T-cell (primary cell): ENCODE results near the gene MYO3A. TPM values are rescaled to one million over a fixed set of nuclear protein-coding genes. Genes with fewer than 3 reads are reported as not detected.

Source experiments
- ATAC-seq, 4 experiments: fragments of 200-7000 bp in 3 of 4; fragments of 150-1000 bp in 1 of 4; cut with Tn5 transposase; replicated peaks in 1 of 4; 1 replicate in 3 of 4; 2 replicates in 1 of 4; pipeline ENCODE4 v1.10.0; 2021; ENCODE audit warnings: moderate library complexity in 3 of 4, mild to moderate bottlenecking in 2 of 4, moderate number of reproducible peaks in 1 of 4
- CTCF ChIA-PET, 2 donors: fragments of 300-600 bp; sonication (Branson Sonifier 250); formaldehyde crosslinking; loops; one replicate each; lab custom pipeline; 2022; ENCODE audit warnings: antibody characterized with exemption in 2 of 2; lab: Charles Lee
- POLR2A ChIA-PET, 2 donors: fragments of 300-600 bp; sonication (Branson Sonifier 250); formaldehyde crosslinking; loops; one replicate each; lab custom pipeline; 2022; ENCODE audit warnings: antibody characterized with exemption in 2 of 2; lab: Charles Lee
- DNase-seq, 35 experiments: peaks; one replicate each; pipeline versions ENCODE4 v3.0.0 to v3.0.0-alpha.2; 2013 to 2023
- H3K27ac ChIP-seq: one replicate; pipeline ENCODE4 v1.5.1; 2013; ENCODE audit warnings: low read length
- H3K27me3 ChIP-seq, 2 experiments: replicated peaks in 1 of 2; 1 replicate in 1 of 2; 2 replicates in 1 of 2; pipeline versions ENCODE4 v1.6.1 to v1.7.0; 2013; ENCODE audit warnings: low read length in 1 of 2, mixed read lengths in 1 of 2; ENCODE audit not compliant: control insufficient read depth in 2 of 2, insufficient read depth in 2 of 2; ENCODE audit errors: extremely low read depth in 1 of 2
- H3K36me3 ChIP-seq, 2 donors: 1 replicate in 1 of 2; 2 replicates in 1 of 2; pipeline versions ENCODE4 v1.6.1 to v1.7.0; 2013; ENCODE audit warnings: low read length in 1 of 2; ENCODE audit not compliant: control insufficient read depth in 2 of 2, insufficient read depth in 1 of 2; ENCODE audit errors: extremely low read depth in 1 of 2
- H3K4me1 ChIP-seq, 2 experiments: 1 replicate in 1 of 2; 2 replicates in 1 of 2; pipeline versions ENCODE4 v1.6.1 to v1.7.0; 2013; ENCODE audit warnings: low read length in 2 of 2, mixed read lengths in 1 of 2; ENCODE audit not compliant: insufficient read depth in 2 of 2, control insufficient read depth in 1 of 2; ENCODE audit errors: extremely low read depth in 1 of 2
- H3K4me3 ChIP-seq, 2 donors: 1 replicate in 1 of 2; 2 replicates in 1 of 2; pipeline versions ENCODE4 v1.5.1 to v1.7.0; 2013; ENCODE audit warnings: mild to moderate bottlenecking in 2 of 2, low read length in 1 of 2, moderate library complexity in 1 of 2; ENCODE audit not compliant: control insufficient read depth in 1 of 2; ENCODE audit errors: extremely low read depth in 1 of 2
- H3K9me3 ChIP-seq: 2 replicates; pipeline ENCODE4 v1.7.0; 2013
- H3K27ac Mint-ChIP-seq, 2 donors: one replicate each; pipeline ENCODE4 v1.8.0; 2020 to 2021; ENCODE audit warnings: mild to moderate bottlenecking in 2 of 2, mixed read lengths in 2 of 2
- H3K27me3 Mint-ChIP-seq, 2 donors: one replicate each; pipeline ENCODE4 v1.8.0; 2021 to 2022; ENCODE audit warnings: mixed read lengths in 2 of 2
- H3K36me3 Mint-ChIP-seq: one replicate; pipeline ENCODE4 v1.8.0; 2021; ENCODE audit warnings: mixed read lengths
- H3K4me1 Mint-ChIP-seq, 3 donors: one replicate each; pipeline ENCODE4 v1.8.0; 2020 to 2022; ENCODE audit warnings: mixed read lengths in 3 of 3, mild to moderate bottlenecking in 1 of 3
- H3K4me3 Mint-ChIP-seq, 3 donors: one replicate each; pipeline ENCODE4 v1.8.0; 2020 to 2022; ENCODE audit warnings: mild to moderate bottlenecking in 3 of 3, mixed read lengths in 3 of 3, moderate library complexity in 3 of 3
- H3K9me3 Mint-ChIP-seq, 3 donors: one replicate each; pipeline ENCODE4 v1.8.0; 2020 to 2022; ENCODE audit warnings: mixed read lengths in 3 of 3
- WGBS: methylation state at CpG from one replicate; pipeline ENCODE4 v1.1.5; 2013; ENCODE audit warnings: missing lambda C conversion rate; ENCODE audit not compliant: insufficient coverage; 5-methylcytosine and 5-hydroxymethylcytosine counted together
- total RNA-seq, 35 experiments: library from RNA in 6 of 35; stranded (reverse) in 6 of 35; fragments of 120-200 nt in 1 of 35; gene quantifications; one replicate each; pipeline versions ENCODE4 v1.2.1 to v1.2.4 and lab custom pipeline; 2013 to 2026

MYO3A gene
- under 1 TPM in 2 of 5 donors, not detected in 3; 0.16 to 0.46 TPM for total RNA-seq
- 0.09 TPM for total RNA-seq (2013)
- 0 to 0.37 (median 0) reads per million in 29 experiments for total RNA-seq (lab: John Stamatoyannopoulos, UW)

GRCh38 chr10:25933653-25934608 lies at the start of gene MYO3A:
Gene MYO3A (plus strand): TSS chr10:25934229. CDS start chr10:25952111, 17,882 bp downstream.
- H3K4me3 Mint-ChIP-seq: peak within 1 kb of the TSS; percentile 57 to 87 (median 60)
- H3K27me3 Mint-ChIP-seq: peaks cover 41 to 57% of the 10 kb centered on the region in 2 donors
- Histone ChIP-seq H3K36me3 (no peaks in the 10 kb centered on the region), H3K27me3 (peaks cover 8 to 16% of the 10 kb centered on the region in 2 experiments), H3K9me3 (peaks cover 3% of the 10 kb centered on the region), H3K4me1 (peaks cover 0 to 8% of the 10 kb centered on the region in 2 experiments), H3K4me3 (peak within 1 kb of the TSS in 1 of 2 donors; percentile 11), H3K27ac (no peak within 1 kb of the TSS)
- peak in 1 of 35 experiments; percentile 0 for DNase-seq
- no peaks in the 10 kb centered on the region for H3K9me3 Mint-ChIP-seq
- WGBS: 15% methylated on average over 66 of the region's 73 CpGs
- H3K4me1 Mint-ChIP-seq: peaks cover 5 to 10% (median 8%) of the 10 kb centered on the region in 3 donors
- H3K27ac Mint-ChIP-seq: no peak within 1 kb of the TSS
- ChIA-PET POLR2A (no interaction called here), CTCF (no interaction called here)
- H3K36me3 Mint-ChIP-seq: no peaks in the 10 kb centered on the region
- ATAC-seq: no peak

GRCh38 chr10:25888627-25889026 lies 45.4 kb upstream of the MYO3A start:
- Mint-ChIP-seq H3K4me3 (no peak overlapping the region), H3K9me3 (peaks cover 0 to 5% (median 3%) of the 10 kb centered on the region in 3 donors), H3K36me3 (no peaks in the 10 kb centered on the region), H3K27me3 (peaks cover 11 to 15% of the 10 kb centered on the region in 2 donors), H3K27ac (no peak overlapping the region), H3K4me1 (no peaks in the 10 kb centered on the region)
- Histone ChIP-seq H3K36me3 (no peaks in the 10 kb centered on the region), H3K9me3 (no peaks in the 10 kb centered on the region), H3K4me1 (no peaks in the 10 kb centered on the region), H3K27ac (no peak overlapping the region), H3K4me3 (no peak overlapping the region), H3K27me3 (peaks cover 0 to 2% of the 10 kb centered on the region in 2 experiments)
- DNase-seq (no peak), ATAC-seq (no peak)
- WGBS: 94% methylated on average over 5 of the region's 5 CpGs
- ChIA-PET POLR2A (no interaction called here), CTCF (no interaction called here)

GRCh38 chr10:25890995-25891394 lies 43.0 kb upstream of the MYO3A start:
- ATAC-seq (no peak), DNase-seq (no peak)
- H3K27me3 ChIP-seq: peaks cover 0 to 2% of the 10 kb centered on the region in 2 experiments
- H3K4me3 ChIP-seq: no peak overlapping the region
- no peaks in the 10 kb centered on the region for H3K36me3 ChIP-seq
- ChIA-PET CTCF (no interaction called here), POLR2A (no interaction called here)
- Mint-ChIP-seq H3K27me3 (peaks cover 15 to 17% of the 10 kb centered on the region in 2 donors), H3K27ac (no peak overlapping the region), H3K4me1 (no peaks in the 10 kb centered on the region), H3K9me3 (peaks cover 0 to 5% (median 3%) of the 10 kb centered on the region in 3 donors), H3K36me3 (no peaks in the 10 kb centered on the region), H3K4me3 (no peak overlapping the region)
- H3K9me3 ChIP-seq: no peaks in the 10 kb centered on the region
- WGBS: no CpG with 5 or more reads among the region's 2 CpGs
- no peak overlapping the region for H3K27ac ChIP-seq
- H3K4me1 ChIP-seq: no peaks in the 10 kb centered on the region

- Histone ChIP-seq H3K4me1 (no peaks in the 10 kb centered on the region), H3K27me3 (no peaks in the 10 kb centered on the region), H3K36me3 (no peaks in the 10 kb centered on the region), H3K27ac (no peak overlapping the region), H3K4me3 (no peak overlapping the region), H3K9me3 (no peaks in the 10 kb centered on the region)
- POLR2A ChIA-PET: no interaction called here
- no peak overlapping the region for H3K27ac Mint-ChIP-seq
- H3K36me3 Mint-ChIP-seq: no peaks in the 10 kb centered on the region
- peaks cover 9 to 13% of the 10 kb centered on the region in 2 donors for H3K27me3 Mint-ChIP-seq
- no peak overlapping the region for H3K4me3 Mint-ChIP-seq
- H3K9me3 Mint-ChIP-seq: peaks cover 0 to 5% (median 3%) of the 10 kb centered on the region in 3 donors
- WGBS: 60% methylated on average over 2 of the region's 5 CpGs
- DNase-seq (no peak), ATAC-seq (no peak)
- CTCF ChIA-PET: no interaction called here
- no peaks in the 10 kb centered on the region for H3K4me1 Mint-ChIP-seq
These were observed 38.2 kb upstream of the MYO3A start for GRCh38 chr10:25895856-25896255.

GRCh38 chr10:25896421-25896820 lies 37.6 kb upstream of the MYO3A start:
- Histone ChIP-seq H3K4me3 (no peak overlapping the region), H3K27ac (no peak overlapping the region), H3K4me1 (no peaks in the 10 kb centered on the region), H3K27me3 (no peaks in the 10 kb centered on the region), H3K9me3 (no peaks in the 10 kb centered on the region), H3K36me3 (no peaks in the 10 kb centered on the region)
- DNase-seq: no peak
- no peak for ATAC-seq
- CTCF ChIA-PET: no interaction called here
- 40% methylated on average over 1 of the region's 3 CpGs for WGBS
- Mint-ChIP-seq H3K27me3 (peaks cover 11 to 18% of the 10 kb centered on the region in 2 donors), H3K4me1 (no peaks in the 10 kb centered on the region), H3K36me3 (no peaks in the 10 kb centered on the region), H3K27ac (no peak overlapping the region), H3K9me3 (peaks cover 0 to 5% (median 3%) of the 10 kb centered on the region in 3 donors), H3K4me3 (no peak overlapping the region)
- POLR2A ChIA-PET: no interaction called here

- CTCF ChIA-PET: no interaction called here
- H3K36me3 ChIP-seq: no peaks in the 10 kb centered on the region
- H3K27me3 Mint-ChIP-seq: peaks cover 4 to 18% of the 10 kb centered on the region in 2 donors
- no peak overlapping the region for H3K27ac Mint-ChIP-seq
- H3K4me3 ChIP-seq: no peak overlapping the region
- no CpG with 5 or more reads among the region's 3 CpGs for WGBS
- H3K9me3 Mint-ChIP-seq: no peaks in the 10 kb centered on the region
- DNase-seq (no peak), ATAC-seq (no peak)
- H3K27ac ChIP-seq: no peak overlapping the region
- H3K4me3 Mint-ChIP-seq: no peak overlapping the region
- no peaks in the 10 kb centered on the region for H3K36me3 Mint-ChIP-seq
- no peaks in the 10 kb centered on the region for H3K4me1 Mint-ChIP-seq
- H3K9me3 ChIP-seq: no peaks in the 10 kb centered on the region
- no peaks in the 10 kb centered on the region for H3K4me1 ChIP-seq
- no peaks in the 10 kb centered on the region for H3K27me3 ChIP-seq
- POLR2A ChIA-PET: no interaction called here
These were observed 34.7 kb upstream of the MYO3A start for GRCh38 chr10:25899304-25899703.
